WTC11 (cell line): ENCODE results near the gene GRID2. TPM values are rescaled to one million over a fixed set of nuclear protein-coding genes. Genes with fewer than 3 reads are reported as not detected.

Experiments used
- ATAC-seq: fragments of 200-7000 bp; cut with Tn5 transposase; 2 replicates; pipeline ENCODE4 v1.10.0; 2021; ENCODE audit warnings: mild to moderate bottlenecking, moderate library complexity
- CTCF ChIA-PET: fragments of 300-600 bp; sonication (Branson Sonifier 250); formaldehyde crosslinking; loops from one replicate; lab custom pipeline; 2021; ENCODE audit warnings: antibody characterized with exemption; lab: Charles Lee
- POLR2A ChIA-PET: fragments of 350-600 bp; sonication (Branson Sonifier 250); formaldehyde crosslinking; loops from one replicate; lab custom pipeline; 2021; ENCODE audit warnings: antibody characterized with exemption; lab: Charles Lee
- DNase-seq: peaks from one replicate; pipeline ENCODE4 v3.0.0; 2021; ENCODE audit warnings: low spot score
- H3K27ac Mint-ChIP-seq: 2 replicates; pipeline ENCODE4 v1.8.0; 2021; ENCODE audit warnings: mixed read lengths
- H3K27me3 Mint-ChIP-seq: 2 replicates; pipeline ENCODE4 v1.8.0; 2021; ENCODE audit warnings: low read depth, mild to moderate bottlenecking, moderate library complexity, mixed read lengths
- H3K36me3 Mint-ChIP-seq: 2 replicates; pipeline ENCODE4 v1.8.0; 2021; ENCODE audit warnings: mixed read lengths
- H3K4me1 Mint-ChIP-seq: 2 replicates; pipeline ENCODE4 v1.8.0; 2022; ENCODE audit warnings: mixed read lengths
- H3K4me3 Mint-ChIP-seq: 2 replicates; pipeline ENCODE4 v1.8.0; 2021; ENCODE audit warnings: mild to moderate bottlenecking, moderate library complexity, mixed read lengths
- H3K9me3 Mint-ChIP-seq: 2 replicates; pipeline ENCODE4 v1.8.0; 2021; ENCODE audit warnings: mixed read lengths
- ATF2 ChIP-seq: sonication (generic); formaldehyde crosslinking; IDR thresholded peaks from 2 replicates; pipeline ENCODE4 v1.8.1; 2022; ENCODE audit warnings: low read depth, missing genetic modification reagents, borderline replicate concordance
- EMX1 ChIP-seq: fragments of 250-450 bp; sonication (Bioruptor Pico); IDR thresholded peaks from 2 replicates; pipeline ENCODE4 v1.8.0; 2021; ENCODE audit warnings: mild to moderate bottlenecking
- ERG ChIP-seq: fragments of 250-450 bp; sonication (Bioruptor Pico); IDR thresholded peaks from 2 replicates; pipeline ENCODE4 v1.8.0; 2021; ENCODE audit warnings: mild to moderate bottlenecking
- FOXJ3 ChIP-seq: sonication (generic); formaldehyde crosslinking; IDR thresholded peaks from 2 replicates; pipeline ENCODE4 v1.9.0; 2021; ENCODE audit warnings: missing genetic modification reagents, mild to moderate bottlenecking, borderline replicate concordance
- GRHL2 ChIP-seq: fragments of 250-450 bp; sonication (Bioruptor Pico); IDR thresholded peaks from 2 replicates; pipeline ENCODE4 v1.8.0; 2022; ENCODE audit warnings: mild to moderate bottlenecking, moderate library complexity; ENCODE audit not compliant: insufficient replicate concordance, severe bottlenecking
- GTF2I ChIP-seq: fragments of 250-450 bp; sonication (Bioruptor Pico); conservative IDR thresholded peaks from 2 replicates; pipeline ENCODE4 v1.4.0; 2021; ENCODE audit warnings: mild to moderate bottlenecking
- HMGA2 ChIP-seq: fragments of 250-450 bp; sonication (Bioruptor Pico); IDR thresholded peaks from 2 replicates; pipeline ENCODE4 v1.4.0; 2021; ENCODE audit warnings: mild to moderate bottlenecking, moderate library complexity
- MLX ChIP-seq: sonication (generic); formaldehyde crosslinking; IDR thresholded peaks from 2 replicates; pipeline ENCODE4 v1.8.1; 2023; ENCODE audit warnings: mild to moderate bottlenecking, missing genetic modification reagents, moderate library complexity
- MYBL2 ChIP-seq: sonication (generic); formaldehyde crosslinking; IDR thresholded peaks from 2 replicates; pipeline ENCODE4 v1.8.1; 2023; ENCODE audit warnings: mild to moderate bottlenecking, moderate library complexity, missing genetic modification reagents
- PRRX2 ChIP-seq: fragments of 250-450 bp; sonication (Bioruptor Pico); IDR thresholded peaks from 2 replicates; pipeline ENCODE4 v1.8.0; 2021; ENCODE audit warnings: mild to moderate bottlenecking
- SMAD3 ChIP-seq: sonication (generic); formaldehyde crosslinking; IDR thresholded peaks from 2 replicates; pipeline ENCODE4 v1.8.0; 2022; ENCODE audit warnings: missing genetic modification reagents, mild to moderate bottlenecking, borderline replicate concordance
- SMAD4 ChIP-seq: sonication (generic); formaldehyde crosslinking; IDR thresholded peaks from 2 replicates; pipeline ENCODE4 v1.8.0; 2022; ENCODE audit warnings: mild to moderate bottlenecking, missing genetic modification reagents
- SP1 ChIP-seq: sonication (generic); formaldehyde crosslinking; conservative IDR thresholded peaks from 2 replicates; pipeline ENCODE4 v1.8.1; 2022; ENCODE audit warnings: missing genetic modification reagents
- TCF7 ChIP-seq: sonication (generic); formaldehyde crosslinking; IDR thresholded peaks from 2 replicates; pipeline ENCODE4 v1.8.0; 2022; ENCODE audit warnings: mild to moderate bottlenecking, low read depth, missing genetic modification reagents, moderate library complexity
- TEAD4 ChIP-seq: sonication (generic); formaldehyde crosslinking; IDR thresholded peaks from 2 replicates; pipeline ENCODE4 v1.8.0; 2022; ENCODE audit warnings: mild to moderate bottlenecking, missing genetic modification reagents
- USF2 ChIP-seq: sonication (generic); formaldehyde crosslinking; IDR thresholded peaks from 2 replicates; pipeline ENCODE4 v1.8.1; 2023; ENCODE audit warnings: mild to moderate bottlenecking, missing genetic modification reagents, moderate library complexity
- ZBTB21 ChIP-seq: sonication (generic); formaldehyde crosslinking; IDR thresholded peaks from 2 replicates; pipeline ENCODE4 v1.8.1; 2023; ENCODE audit warnings: mild to moderate bottlenecking, missing genetic modification reagents, borderline replicate concordance
- ZMAT4 ChIP-seq: fragments of 250-450 bp; sonication (Bioruptor Pico); IDR thresholded peaks from 2 replicates; pipeline ENCODE4 v1.9.0; 2021; ENCODE audit warnings: mild to moderate bottlenecking
- ZNF121 ChIP-seq: sonication (generic); formaldehyde crosslinking; IDR thresholded peaks from 2 replicates; pipeline ENCODE4 v1.8.0; 2023; ENCODE audit warnings: missing genetic modification reagents
- ZNF138 ChIP-seq: sonication (generic); formaldehyde crosslinking; conservative IDR thresholded peaks from 2 replicates; pipeline ENCODE4 v1.8.1; 2022; ENCODE audit warnings: mild to moderate bottlenecking, moderate library complexity, missing genetic modification reagents
- total RNA-seq: library from RNA; stranded (reverse); gene quantifications from 3 replicates; pipeline ENCODE4 v1.2.3, GENCODE V29; 2021
- TF ChIP-seq, protein P1 (sequence below): sonication (generic); formaldehyde crosslinking; IDR thresholded peaks from 2 replicates; pipeline ENCODE4 v1.8.1; 2023; ENCODE audit warnings: mild to moderate bottlenecking, missing genetic modification reagents
- TF ChIP-seq, protein P2 (sequence below): sonication (generic); formaldehyde crosslinking; IDR thresholded peaks from 2 replicates; pipeline ENCODE4 v1.8.0; 2023; ENCODE audit warnings: missing genetic modification reagents

The GRID2 gene
- total RNA-seq, 1 experiment from 2014 or later: 26.8 TPM

DNA sequence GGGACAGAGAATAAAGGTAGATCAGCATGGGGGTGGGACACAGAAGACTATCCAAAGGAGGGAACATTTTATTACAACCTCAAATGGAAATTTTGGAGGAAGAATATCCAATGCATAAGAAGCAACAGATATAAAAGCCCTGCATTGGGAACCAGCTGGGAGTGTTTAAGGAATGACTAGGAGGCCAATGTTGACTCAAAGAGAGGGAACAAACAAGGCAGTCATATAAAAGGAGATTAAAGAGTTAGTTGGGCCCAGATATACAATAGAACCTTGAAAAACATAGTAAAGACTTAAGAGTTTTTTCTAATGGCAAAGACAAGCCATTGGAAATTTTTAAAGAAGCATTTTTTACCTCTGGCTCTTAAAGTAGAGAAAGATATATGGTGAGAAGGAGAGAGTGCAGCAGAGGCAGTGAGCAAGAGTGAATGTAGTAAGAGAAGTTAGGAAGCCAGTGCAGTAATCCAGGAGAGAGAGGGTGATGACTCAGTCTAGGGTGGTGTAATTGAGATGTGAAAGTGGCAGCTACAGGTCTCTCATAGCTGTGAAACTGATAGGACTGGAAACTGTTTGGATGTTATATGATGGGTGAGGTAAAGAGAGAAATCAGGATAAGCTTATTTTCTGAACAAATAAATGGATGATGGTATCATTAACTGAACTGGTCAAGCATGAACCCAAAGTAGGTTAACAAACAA is 1342.6 kb downstream of the GRID2 start:
- no peak overlapping the region for H3K27ac Mint-ChIP-seq
- no peak; the same call in 1 of the 2 replicates for ATAC-seq
- CTCF ChIA-PET: interaction anchor here (1.2 kb wide), 1 partner anchor 447 kb away, joined by 3 read pairs; no protein-coding TSS in a partner anchor
- peaks cover 10% of the 10 kb centered on the region for H3K4me1 Mint-ChIP-seq
- DNase-seq: no peak
- H3K4me3 Mint-ChIP-seq: no peak overlapping the region
- POLR2A ChIA-PET: no interaction called here
- H3K36me3 Mint-ChIP-seq: no peaks in the 10 kb centered on the region
- H3K9me3 Mint-ChIP-seq: no peaks in the 10 kb centered on the region
- H3K27me3 Mint-ChIP-seq: no peaks in the 10 kb centered on the region
- TF ChIP-seq SMAD4 (CRISPR knock-in tag) (no peak), ERG (CRISPR knock-in tag) (no peak), TEAD4 (CRISPR knock-in tag) (no peak), MLX (CRISPR knock-in tag) (no peak), GRHL2 (CRISPR knock-in tag) (no peak), HMGA2 (CRISPR knock-in tag) (no peak)

GRCh38 chr4:93648258-93648657 is 1344.5 kb downstream of the GRID2 start:
- no peak for DNase-seq
- no peak overlapping the region for H3K4me3 Mint-ChIP-seq
- no peak for ATAC-seq
- H3K9me3 Mint-ChIP-seq: no peaks in the 10 kb centered on the region
- H3K27ac Mint-ChIP-seq: no peak overlapping the region
- TF ChIP-seq ZNF138 (CRISPR knock-in tag): no peak
- no peak for TF ChIP-seq MYBL2 (CRISPR knock-in tag)
- TF ChIP-seq, protein P1, sequence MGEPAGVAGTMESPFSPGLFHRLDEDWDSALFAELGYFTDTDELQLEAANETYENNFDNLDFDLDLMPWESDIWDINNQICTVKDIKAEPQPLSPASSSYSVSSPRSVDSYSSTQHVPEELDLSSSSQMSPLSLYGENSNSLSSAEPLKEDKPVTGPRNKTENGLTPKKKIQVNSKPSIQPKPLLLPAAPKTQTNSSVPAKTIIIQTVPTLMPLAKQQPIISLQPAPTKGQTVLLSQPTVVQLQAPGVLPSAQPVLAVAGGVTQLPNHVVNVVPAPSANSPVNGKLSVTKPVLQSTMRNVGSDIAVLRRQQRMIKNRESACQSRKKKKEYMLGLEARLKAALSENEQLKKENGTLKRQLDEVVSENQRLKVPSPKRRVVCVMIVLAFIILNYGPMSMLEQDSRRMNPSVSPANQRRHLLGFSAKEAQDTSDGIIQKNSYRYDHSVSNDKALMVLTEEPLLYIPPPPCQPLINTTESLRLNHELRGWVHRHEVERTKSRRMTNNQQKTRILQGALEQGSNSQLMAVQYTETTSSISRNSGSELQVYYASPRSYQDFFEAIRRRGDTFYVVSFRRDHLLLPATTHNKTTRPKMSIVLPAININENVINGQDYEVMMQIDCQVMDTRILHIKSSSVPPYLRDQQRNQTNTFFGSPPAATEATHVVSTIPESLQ (CRISPR knock-in tag): no peak
- TF ChIP-seq EMX1 (CRISPR knock-in tag): no peak
- TF ChIP-seq SMAD3 (CRISPR knock-in tag): no peak
- TF ChIP-seq, protein P2, sequence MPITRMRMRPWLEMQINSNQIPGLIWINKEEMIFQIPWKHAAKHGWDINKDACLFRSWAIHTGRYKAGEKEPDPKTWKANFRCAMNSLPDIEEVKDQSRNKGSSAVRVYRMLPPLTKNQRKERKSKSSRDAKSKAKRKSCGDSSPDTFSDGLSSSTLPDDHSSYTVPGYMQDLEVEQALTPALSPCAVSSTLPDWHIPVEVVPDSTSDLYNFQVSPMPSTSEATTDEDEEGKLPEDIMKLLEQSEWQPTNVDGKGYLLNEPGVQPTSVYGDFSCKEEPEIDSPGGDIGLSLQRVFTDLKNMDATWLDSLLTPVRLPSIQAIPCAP (CRISPR knock-in tag): no peak
- TF ChIP-seq GTF2I (CRISPR knock-in tag): no peak
- TF ChIP-seq ZBTB21 (CRISPR knock-in tag): no peak
- TF ChIP-seq TCF7 (CRISPR knock-in tag): no peak
- no peak for TF ChIP-seq SP1
- no peak for TF ChIP-seq FOXJ3
- no peak for TF ChIP-seq PRRX2
- TF ChIP-seq ATF2: no peak
- TF ChIP-seq ZMAT4 (CRISPR knock-in tag): no peak
- no peak for TF ChIP-seq ZNF121
- TF ChIP-seq USF2: no peak
- ChIA-PET POLR2A (no interaction called here), CTCF (no interaction called here)
- H3K4me1 Mint-ChIP-seq: peaks cover 10% of the 10 kb centered on the region
- H3K27me3 Mint-ChIP-seq: no peaks in the 10 kb centered on the region
- H3K36me3 Mint-ChIP-seq: no peaks in the 10 kb centered on the region
